Sigmoid colon (tissue), 4 donors: ENCODE results near the gene GTF3C1.
A peak's percentile ranks its signal among the peaks of the same experiment; 100 is the strongest.

Experiments
- EP300 ChIP-seq, 4 donors: sonication (generic); formaldehyde crosslinking; IDR thresholded peaks; one replicate each; pipeline ENCODE4 v1.6.1; 2017; ENCODE audit warnings: antibody characterized with exemption in 4 of 4
- POLR2A ChIP-seq, 2 donors: fragments of 450-650 bp; IDR thresholded peaks; one replicate each; pipeline ENCODE4 v1.6.1; 2016; ENCODE audit warnings: antibody characterized with exemption in 2 of 2, mild to moderate bottlenecking in 2 of 2, moderate library complexity in 2 of 2
- TF ChIP-seq, protein P1 (sequence below), 4 experiments: fragments of 450-650 bp in 3 of 4; fragments of 200-600 bp in 1 of 4; IDR thresholded peaks; one replicate each; pipeline ENCODE4 v1.5.1; 2016 to 2019; ENCODE audit warnings: antibody characterized with exemption in 4 of 4, mild to moderate bottlenecking in 3 of 4, moderate library complexity in 2 of 4

GRCh38 chr16:27515874-27516353 is 33.8 kb downstream of the GTF3C1 start:
- TF ChIP-seq, protein P1, sequence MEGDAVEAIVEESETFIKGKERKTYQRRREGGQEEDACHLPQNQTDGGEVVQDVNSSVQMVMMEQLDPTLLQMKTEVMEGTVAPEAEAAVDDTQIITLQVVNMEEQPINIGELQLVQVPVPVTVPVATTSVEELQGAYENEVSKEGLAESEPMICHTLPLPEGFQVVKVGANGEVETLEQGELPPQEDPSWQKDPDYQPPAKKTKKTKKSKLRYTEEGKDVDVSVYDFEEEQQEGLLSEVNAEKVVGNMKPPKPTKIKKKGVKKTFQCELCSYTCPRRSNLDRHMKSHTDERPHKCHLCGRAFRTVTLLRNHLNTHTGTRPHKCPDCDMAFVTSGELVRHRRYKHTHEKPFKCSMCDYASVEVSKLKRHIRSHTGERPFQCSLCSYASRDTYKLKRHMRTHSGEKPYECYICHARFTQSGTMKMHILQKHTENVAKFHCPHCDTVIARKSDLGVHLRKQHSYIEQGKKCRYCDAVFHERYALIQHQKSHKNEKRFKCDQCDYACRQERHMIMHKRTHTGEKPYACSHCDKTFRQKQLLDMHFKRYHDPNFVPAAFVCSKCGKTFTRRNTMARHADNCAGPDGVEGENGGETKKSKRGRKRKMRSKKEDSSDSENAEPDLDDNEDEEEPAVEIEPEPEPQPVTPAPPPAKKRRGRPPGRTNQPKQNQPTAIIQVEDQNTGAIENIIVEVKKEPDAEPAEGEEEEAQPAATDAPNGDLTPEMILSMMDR (IDR thresholded peaks at IDR 0.05) = peak in 1 of 4 experiments; percentile 38
- no peak for TF ChIP-seq POLR2A (IDR thresholded peaks at IDR 0.05)
- no peak for TF ChIP-seq EP300 (IDR thresholded peaks at IDR 0.05)
